H1 (cell line): ENCODE data around the gene TNFSF11. TPM values are rescaled to one million over a fixed set of nuclear protein-coding genes. Genes with fewer than 3 reads are reported as not detected.

Source experiments
- ATF3 ChIP-seq: IDR thresholded peaks from 2 replicates; pipeline ENCODE4 v1.6.1; 2011; ENCODE audit warnings: low read depth, mild to moderate bottlenecking, low read length; ENCODE audit not compliant: insufficient read depth
- CBX5 ChIP-seq: fragments of 300-800, 300-1000 bp; sonication (generic); IDR thresholded peaks from 2 replicates; pipeline ENCODE4 v1.7.1; 2016; ENCODE audit warnings: antibody characterized with exemption, low read length, low read depth
- CBX8 ChIP-seq: fragments of 300-800, 300-1000 bp; sonication (generic); IDR thresholded peaks from 2 replicates; pipeline ENCODE4 v1.7.1; 2016; ENCODE audit warnings: low read depth, low read length, borderline replicate concordance
- CHD2 ChIP-seq: IDR thresholded peaks from 2 replicates; pipeline ENCODE4 v1.6.1; 2012; ENCODE audit warnings: low read length, improper control_type of control experiment
- CHD7 ChIP-seq: fragments of 300-600 bp; sonication (generic); IDR thresholded peaks from 2 replicates; pipeline ENCODE4 v1.7.1; 2012; ENCODE audit warnings: low read length, moderate library complexity, mild to moderate bottlenecking, inconsistent platforms; ENCODE audit not compliant: insufficient replicate concordance
- NANOG ChIP-seq: IDR thresholded peaks from 2 replicates; pipeline ENCODE4 v1.6.1; 2011; ENCODE audit warnings: low read length, low read depth, mild to moderate bottlenecking, inconsistent platforms; ENCODE audit not compliant: insufficient read depth, poor library complexity, severe bottlenecking
- POLR2AphosphoS5 ChIP-seq: IDR thresholded peaks from 2 replicates; pipeline ENCODE4 v1.6.1; 2011; ENCODE audit warnings: low read depth, low read length
- SAP30 ChIP-seq: fragments of 300-600 bp; sonication (generic); IDR thresholded peaks from 2 replicates; pipeline ENCODE4 v1.7.1; 2012; ENCODE audit warnings: low read length, moderate library complexity, mild to moderate bottlenecking, inconsistent platforms; ENCODE audit not compliant: insufficient read depth, insufficient replicate concordance
- TAF7 ChIP-seq: optimal IDR thresholded peaks from 2 replicates; pipeline ENCODE3; 2011; ENCODE audit warnings: low read depth, mild to moderate bottlenecking, inconsistent platforms, low read length, moderate library complexity, borderline replicate concordance
- TBP ChIP-seq: IDR thresholded peaks from 2 replicates; pipeline ENCODE4 v1.6.1; 2011; ENCODE audit warnings: low read depth, low read length, improper control_type of control experiment
- polyA plus RNA-seq, 7 experiments: library from polyadenylated mRNA; depleted of rRNA in 3 of 7; stranded (reverse) in 5 of 7; unstranded in 2 of 7; fragments of >200 nt in 5 of 7; fragments of 200-250 nt in 2 of 7; gene quantifications; 1 replicate in 5 of 7; 2 replicates in 1 of 7; 4 replicates in 1 of 7; pipeline versions ENCODE4 v1.2.1 to v1.2.3, GENCODE V29; 2011 to 2013; ENCODE audit warnings: missing spikeins in 2 of 7, mixed read lengths in 2 of 7
- total RNA-seq: library from RNA; stranded (reverse); fragmentation: NEBNext Ultra II Directional; extraction: Animal tissue kit (Norgen Biotek cat#: 25700); gene quantifications from 2 replicates; pipeline ENCODE4 v1.2.1, GENCODE V29; 2021

TNFSF11 gene
- total and polyA plus RNA-seq, 2 of the 8 experiments (the other 6 are each of a cell fraction or from before 2014, with no cell fraction given), result 9.3 to 12.0 TPM

- no peak for TF ChIP-seq CHD7
- TF ChIP-seq CHD2, result no peak
- no peak for TF ChIP-seq TAF7
- TF ChIP-seq POLR2AphosphoS5, result no peak
- no peak for TF ChIP-seq CBX8
- no peak for TF ChIP-seq SAP30
- no peak for TF ChIP-seq TBP
- no peak for TF ChIP-seq ATF3
- TF ChIP-seq CBX5, result no peak
- TF ChIP-seq NANOG, result no peak
Observed at GRCh38 chr13:42544246-42544926, 29.6 kb upstream of the TNFSF11 start (continued).
